Effector memory CD4-positive, alpha-beta T cell (primary cell): ENCODE measurements around the gene VPS54.

Source experiments
- DNase-seq, 3 donors: peaks; one replicate each; pipeline ENCODE4 v3.0.0-alpha.2; 2020
- H3K27ac ChIP-seq: 2 replicates; pipeline ENCODE4 v1.7.0; 2013; ENCODE audit warnings: mild to moderate bottlenecking, low read length, moderate library complexity; ENCODE audit not compliant: insufficient read depth, poor library complexity, severe bottlenecking
- H3K27me3 ChIP-seq: replicated peaks from 2 replicates; pipeline ENCODE4 v1.7.0; 2013; ENCODE audit warnings: mild to moderate bottlenecking, low read length; ENCODE audit not compliant: insufficient read depth, control insufficient read depth, poor library complexity, severe bottlenecking
- H3K36me3 ChIP-seq: 2 replicates; pipeline ENCODE4 v1.7.0; 2013; ENCODE audit warnings: mild to moderate bottlenecking, low read length, moderate library complexity; ENCODE audit not compliant: control insufficient read depth, insufficient read depth
- H3K4me1 ChIP-seq: 2 replicates; pipeline ENCODE4 v1.7.0; 2013; ENCODE audit warnings: low read length, mild to moderate bottlenecking; ENCODE audit not compliant: control insufficient read depth, insufficient read depth, poor library complexity, severe bottlenecking
- H3K4me3 ChIP-seq: 2 replicates; pipeline ENCODE4 v1.7.0; 2013; ENCODE audit warnings: low read length, low read depth, mild to moderate bottlenecking; ENCODE audit not compliant: insufficient read depth, poor library complexity, severe bottlenecking
- H3K9me3 ChIP-seq: 2 replicates; pipeline ENCODE4 v1.7.0; 2013; ENCODE audit warnings: mild to moderate bottlenecking, low read length, moderate library complexity; ENCODE audit not compliant: control insufficient read depth

Gene VPS54

DNA sequence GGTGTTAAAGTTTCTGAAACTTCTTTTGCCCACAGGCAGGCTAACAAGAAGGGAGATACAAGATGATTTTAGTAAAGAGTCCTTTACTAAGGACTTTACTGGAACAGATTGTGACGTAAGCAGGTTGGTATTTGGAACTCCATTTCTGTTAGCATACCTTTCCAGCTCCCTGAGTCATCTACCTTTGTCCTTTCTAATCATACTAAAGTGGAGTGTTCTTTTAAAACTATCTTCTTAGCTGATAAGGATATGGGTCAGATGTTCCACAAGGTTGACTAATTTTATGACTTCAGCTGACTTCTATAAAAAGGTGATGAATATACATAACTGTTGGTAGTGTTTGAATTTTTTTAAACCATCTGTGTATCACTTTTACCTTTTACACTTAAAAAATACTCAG lies 156.4 kb downstream of the VPS54 start:
- Histone ChIP-seq H3K9me3 (no peaks in the 10 kb centered on the region), H3K27me3 (no peaks in the 10 kb centered on the region), H3K4me3 (no peak overlapping the region), H3K36me3 (peaks cover 26% of the 10 kb centered on the region), H3K4me1 (peaks cover 7% of the 10 kb centered on the region), H3K27ac (no peak overlapping the region)
- no peak for DNase-seq

DNA sequence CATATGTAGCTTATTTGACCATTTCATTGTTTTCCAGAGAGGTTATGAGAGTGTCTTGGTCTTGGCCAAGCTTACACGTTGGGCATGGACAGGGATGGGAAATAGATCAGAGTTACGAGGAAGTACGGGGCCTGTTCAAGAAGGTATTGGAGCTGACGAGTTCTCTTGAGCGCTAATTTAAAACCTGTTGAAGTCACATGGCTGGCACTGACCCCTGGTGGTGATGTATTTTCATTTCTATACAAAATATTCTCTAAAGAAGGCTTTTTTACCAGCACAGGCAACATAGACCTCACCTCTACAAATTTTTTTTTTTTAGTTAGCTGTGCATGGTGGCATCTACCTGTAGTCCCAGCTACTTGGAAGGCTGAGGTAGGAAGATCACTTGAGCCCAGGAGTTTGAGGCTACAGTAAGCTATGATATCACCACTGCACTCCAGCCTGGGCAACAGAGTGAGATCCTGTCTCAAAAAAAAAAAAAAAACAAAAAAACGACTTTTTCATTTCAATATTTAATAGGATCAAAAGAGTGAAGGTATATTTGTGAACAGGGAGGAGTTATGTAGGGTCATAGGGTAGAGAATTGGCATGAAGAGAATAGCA lies 157.9 kb downstream of the VPS54 start:
- DNase-seq, result peak; percentile 11 to 45 (median 33)
- no peak overlapping the region for H3K4me3 ChIP-seq
- H3K36me3 ChIP-seq, result peaks cover 32% of the 10 kb centered on the region
- H3K4me1 ChIP-seq, result peaks cover 4% of the 10 kb centered on the region
- H3K27ac ChIP-seq, result no peak overlapping the region
- H3K9me3 ChIP-seq, result no peaks in the 10 kb centered on the region
- no peaks in the 10 kb centered on the region for H3K27me3 ChIP-seq

- Histone ChIP-seq H3K9me3 (no peaks in the 10 kb centered on the region), H3K4me3 (no peak overlapping the region), H3K4me1 (peaks cover 13% of the 10 kb centered on the region), H3K27ac (no peak overlapping the region), H3K27me3 (no peaks in the 10 kb centered on the region), H3K36me3 (peaks cover 28% of the 10 kb centered on the region)
- no peak for DNase-seq
Measured at GRCh38 chr2:63858291-63858690, 160.9 kb downstream of the VPS54 start.

DNA sequence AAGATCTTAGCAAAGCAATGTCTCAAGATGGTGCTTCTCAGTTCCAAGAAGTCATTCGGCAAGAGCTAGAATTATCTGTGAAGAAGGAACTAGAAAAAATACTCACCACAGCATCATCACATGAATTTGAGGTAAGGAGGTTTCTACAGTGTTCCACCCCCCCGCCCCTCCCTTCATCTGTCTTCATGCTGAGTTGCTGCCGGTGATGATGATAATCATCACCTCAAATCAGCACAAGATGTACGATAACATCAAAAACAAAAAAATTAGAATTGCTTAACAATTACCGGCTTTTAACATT lies 163.0 kb downstream of the VPS54 start:
- no peaks in the 10 kb centered on the region for H3K9me3 ChIP-seq
- H3K27me3 ChIP-seq, result no peaks in the 10 kb centered on the region
- peak overlapping the region; percentile 10 for H3K4me3 ChIP-seq
- H3K4me1 ChIP-seq, result peaks cover 14% of the 10 kb centered on the region
- peaks cover 17% of the 10 kb centered on the region for H3K36me3 ChIP-seq
- peak overlapping the region; percentile 75 for H3K27ac ChIP-seq
- DNase-seq, result peak; percentile 39 to 58 (median 45)

- Histone ChIP-seq H3K9me3 (no peaks in the 10 kb centered on the region), H3K27me3 (no peaks in the 10 kb centered on the region), H3K4me1 (peaks cover 14% of the 10 kb centered on the region), H3K4me3 (peak overlapping the region; percentile 10), H3K27ac (peak overlapping the region; percentile 75), H3K36me3 (peaks cover 17% of the 10 kb centered on the region)
- no peak for DNase-seq
Measured at GRCh38 chr2:63855418-63856302, 163.6 kb downstream of the VPS54 start.

DNA sequence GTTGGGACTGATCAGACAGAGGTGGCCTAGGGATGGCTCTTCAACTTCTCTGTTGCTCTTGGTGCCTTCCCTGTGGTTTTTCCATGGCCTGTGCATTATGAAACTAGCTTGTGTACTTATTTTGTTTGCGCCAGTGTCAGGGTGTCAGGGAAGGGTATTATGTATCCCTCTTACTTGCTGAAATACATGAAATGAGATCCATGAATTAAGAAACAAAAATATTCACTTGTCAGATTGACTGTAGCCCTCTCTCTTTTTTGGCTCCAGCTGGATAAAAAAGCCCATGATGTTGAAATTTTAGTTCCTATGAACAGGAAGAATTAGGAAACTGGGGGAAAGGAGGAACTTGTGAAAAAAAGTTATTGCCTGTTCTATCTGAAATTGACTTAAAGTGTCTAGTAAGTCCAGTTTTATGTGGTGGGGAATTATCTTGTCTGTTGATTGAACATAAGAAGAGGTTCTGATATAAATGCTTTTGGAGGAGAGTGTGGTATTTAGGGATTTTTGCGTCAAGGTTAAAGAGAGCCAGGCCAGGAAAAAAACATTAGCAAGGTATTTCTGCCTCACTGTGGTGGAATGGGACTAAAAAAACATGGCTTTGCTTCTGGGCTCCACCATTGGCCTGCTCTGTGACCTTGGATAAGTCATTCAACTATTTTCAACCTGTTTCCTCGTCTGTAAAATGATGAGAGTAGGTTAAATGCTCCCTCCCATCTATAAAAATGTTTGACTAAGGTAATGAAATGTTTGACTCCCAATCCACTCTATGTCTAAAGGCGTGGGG lies 165.5 kb downstream of the VPS54 start:
- Histone ChIP-seq H3K27ac (peak overlapping the region; percentile 75), H3K4me1 (peaks cover 15% of the 10 kb centered on the region), H3K4me3 (no peak overlapping the region), H3K9me3 (no peaks in the 10 kb centered on the region), H3K27me3 (no peaks in the 10 kb centered on the region), H3K36me3 (peaks cover 9% of the 10 kb centered on the region)
- no peak for DNase-seq

- Histone ChIP-seq H3K36me3 (no peaks in the 10 kb centered on the region), H3K9me3 (no peaks in the 10 kb centered on the region), H3K4me3 (no peak overlapping the region), H3K4me1 (peaks cover 18% of the 10 kb centered on the region), H3K27me3 (no peaks in the 10 kb centered on the region), H3K27ac (peak overlapping the region; percentile 33)
- DNase-seq, result no peak
Measured at GRCh38 chr2:63851691-63852311, 167.4 kb downstream of the VPS54 start.

DNA sequence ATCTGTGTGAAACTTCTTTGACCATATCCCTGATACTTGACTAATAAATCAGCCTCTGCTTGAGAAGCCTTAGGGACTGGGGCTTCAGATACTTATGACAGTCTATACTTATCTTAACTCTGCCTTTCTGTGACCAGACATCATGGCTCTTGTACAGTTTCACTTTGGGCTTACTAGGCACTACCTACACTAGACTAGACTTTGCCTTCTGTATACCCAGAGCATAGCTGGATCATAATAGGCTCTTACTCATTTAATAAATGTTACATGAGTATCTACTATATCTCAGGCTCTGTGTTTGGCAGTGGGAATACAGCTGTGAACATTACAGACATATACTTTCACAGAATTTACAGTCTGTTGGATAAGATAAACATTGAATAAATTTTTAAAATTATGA lies 168.6 kb downstream of the VPS54 start:
- H3K27ac ChIP-seq, result no peak overlapping the region
- no peak for DNase-seq
- H3K4me3 ChIP-seq, result no peak overlapping the region
- H3K36me3 ChIP-seq, result no peaks in the 10 kb centered on the region
- H3K4me1 ChIP-seq, result peaks cover 15% of the 10 kb centered on the region
- no peaks in the 10 kb centered on the region for H3K27me3 ChIP-seq
- no peaks in the 10 kb centered on the region for H3K9me3 ChIP-seq

- Histone ChIP-seq H3K4me3 (no peak overlapping the region), H3K9me3 (no peaks in the 10 kb centered on the region), H3K27ac (no peak overlapping the region), H3K27me3 (no peaks in the 10 kb centered on the region), H3K4me1 (peaks cover 12% of the 10 kb centered on the region), H3K36me3 (no peaks in the 10 kb centered on the region)
- no peak for DNase-seq
Measured at GRCh38 chr2:63850204-63850571, 169.0 kb downstream of the VPS54 start.
